HG03135 (cell line): ENCODE data around the gene COA3.

Experiments
- ATAC-seq: cut with Tn5 transposase; IDR thresholded peaks from one replicate; pipeline ENCODE4 v1.9.1; 2021; ENCODE audit warnings: mild to moderate bottlenecking, moderate library complexity; ENCODE audit not compliant: unreplicated experiment

COA3 gene

DNA sequence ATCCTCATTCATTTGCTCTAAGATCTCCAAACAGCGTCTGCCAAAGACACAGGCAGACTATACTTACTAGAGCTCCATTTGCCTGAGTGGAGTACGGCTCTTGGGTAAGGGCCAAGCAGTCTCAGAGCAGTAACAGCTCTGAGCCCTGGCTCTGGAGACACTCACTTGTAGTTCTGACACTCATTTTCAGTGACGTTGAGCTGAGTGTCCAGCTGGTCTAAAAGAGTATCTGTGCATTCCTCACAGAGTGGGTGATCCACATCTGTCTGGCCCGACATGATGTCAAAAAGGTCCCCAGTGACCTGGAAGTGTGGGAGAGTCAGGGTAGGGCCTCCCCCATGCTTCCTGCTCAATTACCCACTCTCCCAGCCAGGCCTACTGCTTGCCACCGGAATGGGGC is 19.9 kb upstream of the COA3 start:
- ATAC-seq: no peak

GRCh38 chr17:42817866-42818265 is 19.4 kb upstream of the COA3 start:
- no peak for ATAC-seq

GRCh38 chr17:42814633-42815399 is 16.3 kb upstream of the COA3 start:
- ATAC-seq: no peak

DNA sequence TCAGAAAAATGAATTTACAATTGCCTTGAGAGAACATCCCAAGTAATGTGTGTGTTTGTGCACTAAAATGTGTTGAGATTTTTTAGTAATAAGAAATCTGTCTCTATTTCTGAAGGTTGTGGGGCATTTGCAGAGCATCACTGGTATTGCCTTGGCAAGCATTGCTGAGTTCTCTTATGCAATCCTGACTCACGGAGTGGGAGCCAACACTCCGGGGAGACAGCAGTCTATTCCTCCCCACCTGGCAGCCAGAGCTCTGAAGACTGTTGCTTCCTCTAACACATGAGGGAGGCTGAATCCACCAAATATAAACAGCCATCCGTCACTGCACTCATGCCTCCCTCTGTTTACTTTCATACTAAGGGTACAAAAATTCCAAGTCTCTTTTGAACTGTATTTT is 10.7 kb upstream of the COA3 start:
- no peak for ATAC-seq

- ATAC-seq: no peak
Measured at GRCh38 chr17:42806249-42806648, 7.7 kb upstream of the COA3 start.

GRCh38 chr17:42804918-42805367 is 6.4 kb upstream of the COA3 start:
- no peak for ATAC-seq

GRCh38 chr17:42803074-42803883 is 4.8 kb upstream of the COA3 start:
- ATAC-seq: no peak

GRCh38 chr17:42798011-42798382 is 507 bp downstream of the COA3 start:
- ATAC-seq: no peak

DNA sequence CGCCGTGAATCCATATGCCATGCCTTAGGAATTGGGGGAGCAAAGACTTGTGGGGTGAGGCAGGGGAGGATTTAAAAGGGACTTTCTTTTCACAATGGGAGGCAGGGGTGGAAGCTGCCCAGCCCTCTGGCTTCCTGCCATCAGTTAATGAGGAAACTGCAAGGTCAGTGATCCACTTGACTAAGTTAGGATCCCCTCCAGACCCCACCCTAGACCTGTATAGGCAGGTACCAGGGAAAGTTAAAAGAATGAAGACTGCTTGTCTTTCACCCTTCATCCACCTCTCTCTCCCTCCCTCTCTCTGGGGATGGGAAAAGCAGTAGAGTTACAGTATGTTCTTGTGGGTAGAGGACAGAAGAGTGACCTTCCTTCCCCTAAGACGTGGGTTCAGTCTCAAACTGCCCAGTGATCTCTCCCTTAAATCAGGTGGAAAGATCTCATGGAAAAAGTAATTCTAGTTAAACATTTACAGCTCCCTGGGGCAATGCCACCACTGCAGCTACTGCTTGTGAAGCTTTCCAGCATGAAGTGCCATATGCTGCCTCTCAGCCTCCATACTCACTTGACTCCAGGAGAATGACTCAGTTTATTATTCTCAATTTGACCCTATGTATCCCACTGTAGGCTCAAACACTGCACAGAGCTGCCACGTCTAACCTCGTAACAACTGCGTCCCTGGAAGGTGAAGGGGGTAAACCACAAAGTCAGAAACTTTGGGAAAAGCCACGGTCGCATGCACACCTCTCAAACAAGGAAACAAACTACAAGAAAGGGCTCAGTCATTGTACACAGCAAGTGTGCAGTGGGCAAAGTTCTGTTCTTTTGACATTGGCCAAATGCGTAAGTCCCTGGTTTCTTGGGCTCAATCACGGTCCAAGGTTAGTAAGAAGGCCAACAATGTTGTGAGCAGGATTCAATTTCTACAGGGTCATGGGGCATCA is 1.2 kb downstream of the COA3 start:
- ATAC-seq: no peak

DNA sequence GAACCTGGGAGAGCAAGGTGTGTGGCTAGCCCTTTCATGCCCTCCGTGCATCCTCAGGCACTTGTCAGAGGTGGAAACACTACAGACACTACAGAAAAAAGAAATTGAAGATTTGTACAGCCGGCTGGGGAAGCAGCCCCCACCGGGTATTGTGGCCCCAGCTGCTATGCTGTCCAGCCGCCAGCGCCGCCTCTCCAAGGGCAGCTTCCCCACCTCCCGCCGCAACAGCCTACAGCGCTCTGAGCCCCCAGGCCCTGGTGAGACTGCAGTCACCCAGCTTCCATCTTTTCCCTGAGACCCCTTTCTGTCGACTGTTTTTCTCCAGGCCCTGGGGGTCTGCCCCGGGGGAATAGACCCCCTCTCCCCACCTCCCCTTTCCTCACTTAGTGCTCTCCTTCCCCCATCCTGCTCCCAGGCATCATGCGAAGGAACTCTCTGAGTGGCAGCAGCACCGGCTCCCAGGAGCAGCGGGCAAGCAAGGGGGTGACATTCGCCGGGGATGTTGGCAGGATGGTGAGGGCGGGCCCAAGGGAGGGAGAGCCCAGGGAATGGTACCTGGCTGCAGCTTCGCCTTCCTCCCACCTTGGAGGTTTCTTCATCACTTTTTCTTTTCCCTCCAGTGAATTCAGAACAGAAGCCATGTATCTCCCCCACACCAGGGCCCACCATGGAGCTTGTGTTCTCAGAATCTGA is 2.3 kb downstream of the COA3 start:
- no peak for ATAC-seq

DNA sequence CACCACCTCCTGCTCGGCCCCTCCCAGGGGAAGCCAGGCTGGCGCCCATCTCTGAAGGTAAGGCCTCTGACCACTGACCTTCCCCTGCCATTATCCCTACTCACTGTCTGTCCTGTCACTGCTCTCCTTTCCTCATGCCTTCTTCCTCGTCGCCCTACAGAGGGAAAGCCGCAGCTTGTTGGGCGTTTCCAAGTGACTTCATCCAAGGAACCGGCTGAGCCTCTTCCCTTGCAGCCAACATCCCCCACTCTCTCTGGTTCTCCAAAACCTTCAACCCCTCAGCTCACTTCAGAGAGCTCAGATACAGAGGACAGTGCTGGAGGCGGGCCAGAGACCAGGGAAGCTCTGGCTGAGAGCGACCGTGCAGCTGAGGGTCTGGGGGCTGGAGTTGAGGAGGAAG is 3.0 kb downstream of the COA3 start:
- ATAC-seq: no peak

- ATAC-seq: no peak
Measured at GRCh38 chr17:42795061-42795460, 3.4 kb downstream of the COA3 start.

- ATAC-seq: no peak
Measured at GRCh38 chr17:42792545-42792944, 6.0 kb downstream of the COA3 start.

- no peak for ATAC-seq
Measured at GRCh38 chr17:42791948-42792347, 6.6 kb downstream of the COA3 start.

DNA sequence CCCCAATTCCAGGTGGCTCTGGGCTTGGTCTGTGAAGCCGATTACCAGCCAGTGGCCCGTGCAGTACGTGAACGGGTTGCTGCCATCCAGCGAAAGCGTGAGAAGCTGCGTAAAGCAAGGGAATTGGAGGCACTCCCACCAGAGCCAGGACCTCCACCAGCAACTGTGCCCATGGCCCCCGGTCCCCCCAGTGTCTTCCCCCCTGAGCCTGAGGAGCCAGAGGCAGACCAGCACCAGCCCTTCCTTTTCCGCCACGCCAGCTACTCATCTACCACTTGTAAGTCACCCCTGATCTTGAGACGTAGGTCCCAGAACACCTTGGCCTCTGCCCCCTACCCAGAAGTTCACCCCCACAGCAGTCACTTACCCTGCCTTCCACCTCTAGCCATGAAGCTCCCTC is 11.2 kb downstream of the COA3 start:
- ATAC-seq: no peak

- no peak for ATAC-seq
Measured at GRCh38 chr17:42784811-42785592, 13.5 kb downstream of the COA3 start.

GRCh38 chr17:42784409-42784808 is 14.1 kb downstream of the COA3 start:
- no peak for ATAC-seq

- ATAC-seq: no peak
Measured at GRCh38 chr17:42783791-42784138, 14.7 kb downstream of the COA3 start.

GRCh38 chr17:42783062-42783790 is 15.3 kb downstream of the COA3 start:
- no peak for ATAC-seq
